ENCODE data around the gene SF3B4.

- TF ChIP-seq POLR2A (IDR thresholded peaks at IDR 0.05): no peak
- no peak for TF ChIP-seq CTCF (IDR thresholded peaks at IDR 0.05)
Observed at GRCh38 chr1:149923626-149924025, 4.0 kb downstream of the SF3B4 start.
